GM23338 (cell line): ENCODE data around the gene NT5DC3. TPM values are rescaled to one million over a fixed set of nuclear protein-coding genes. Genes with fewer than 3 reads are reported as not detected.

Experiments used
- ATAC-seq: fragments of 200-7000 bp; cut with Tn5 transposase; 3 replicates; pipeline ENCODE4 v1.9.1; 2020
- DNase-seq: peaks from one replicate; pipeline ENCODE4 v3.0.0-alpha.2; 2015; ENCODE audit warnings: low spot score
- H2AFZ ChIP-seq: fragments of 200-600 bp; sonication (generic); 2 replicates; pipeline ENCODE4 v1.8.0; 2016; ENCODE audit warnings: antibody characterized with exemption, mild to moderate bottlenecking, moderate library complexity
- H3F3A ChIP-seq: fragments of 200-600 bp; sonication (generic); replicated peaks from 2 replicates; pipeline ENCODE4 v1.8.0; 2017; ENCODE audit warnings: antibody characterized with exemption, mixed run types, low read depth
- H3K27ac ChIP-seq: fragments of 200-600 bp; sonication (generic); 2 replicates; pipeline ENCODE4 v1.6.1; 2016; ENCODE audit warnings: low read depth
- H3K27me3 ChIP-seq: fragments of 200-600 bp; sonication (generic); 2 replicates; pipeline ENCODE4 v1.8.0; 2016; ENCODE audit warnings: mild to moderate bottlenecking, mixed run types, moderate library complexity; ENCODE audit not compliant: insufficient read depth
- H3K36me3 ChIP-seq: fragments of 200-600 bp; sonication (generic); 2 replicates; pipeline ENCODE4 v1.8.0; 2016; ENCODE audit warnings: mild to moderate bottlenecking; ENCODE audit not compliant: insufficient read depth
- H3K4me1 ChIP-seq: fragments of 200-600 bp; sonication (generic); 2 replicates; pipeline ENCODE4 v1.8.0; 2016; ENCODE audit warnings: mild to moderate bottlenecking, moderate library complexity; ENCODE audit not compliant: insufficient read depth
- H3K4me2 ChIP-seq: fragments of 200-600 bp; sonication (generic); 2 replicates; pipeline ENCODE4 v1.7.1; 2017; ENCODE audit warnings: mixed run types
- H3K4me3 ChIP-seq: fragments of 200-600 bp; sonication (generic); 2 replicates; pipeline ENCODE4 v1.6.1; 2016; ENCODE audit warnings: mixed run types
- H3K79me2 ChIP-seq: fragments of 200-600 bp; sonication (generic); replicated peaks from 2 replicates; pipeline ENCODE4 v1.8.0; 2017; ENCODE audit warnings: mild to moderate bottlenecking; ENCODE audit not compliant: insufficient read depth
- H3K9me2 ChIP-seq: fragments of 200-600 bp; sonication (generic); 2 replicates; pipeline ENCODE4 v1.8.0; 2017; ENCODE audit not compliant: insufficient read depth
- H4K20me1 ChIP-seq: fragments of 200-600 bp; sonication (generic); replicated peaks from 2 replicates; pipeline ENCODE4 v1.8.0; 2017; ENCODE audit warnings: mild to moderate bottlenecking; ENCODE audit not compliant: insufficient read depth
- H3K27ac Mint-ChIP-seq: 2 replicates; pipeline ENCODE4 v1.8.0; 2020; ENCODE audit warnings: inconsistent platforms, mild to moderate bottlenecking, moderate library complexity, mixed read lengths
- H3K27me3 Mint-ChIP-seq: 3 replicates; pipeline ENCODE4 v1.8.0; 2022; ENCODE audit warnings: low read depth, mild to moderate bottlenecking, moderate library complexity, mixed read lengths, inconsistent platforms; ENCODE audit not compliant: insufficient read depth, poor library complexity
- H3K36me3 Mint-ChIP-seq: 3 replicates; pipeline ENCODE4 v1.8.0; 2021; ENCODE audit warnings: low read depth, mild to moderate bottlenecking, inconsistent platforms, moderate library complexity, mixed read lengths
- H3K4me1 Mint-ChIP-seq: 3 replicates; pipeline ENCODE4 v1.8.0; 2020; ENCODE audit warnings: mild to moderate bottlenecking, inconsistent platforms, mixed read lengths
- H3K4me3 Mint-ChIP-seq: 3 replicates; pipeline ENCODE4 v1.8.0; 2021; ENCODE audit warnings: moderate library complexity, mild to moderate bottlenecking, inconsistent platforms, mixed read lengths
- H3K9me3 Mint-ChIP-seq: 3 replicates; pipeline ENCODE4 v1.8.0; 2020; ENCODE audit warnings: moderate library complexity, mild to moderate bottlenecking, inconsistent platforms, mixed read lengths
- CREB1 ChIP-seq: fragments of 250-450 bp; sonication (Bioruptor Pico); IDR thresholded peaks from 2 replicates; pipeline ENCODE4 v1.5.0; 2020; ENCODE audit warnings: low read depth, mild to moderate bottlenecking, moderate library complexity
- EZH2 ChIP-seq: fragments of 200-600 bp; sonication (generic); IDR thresholded peaks from one replicate; pipeline ENCODE4 v1.8.0; 2017; ENCODE audit warnings: antibody characterized with exemption, mild to moderate bottlenecking, low read depth; ENCODE audit not compliant: unreplicated experiment
- NANOG ChIP-seq: IDR thresholded peaks from 2 replicates; pipeline ENCODE4 v1.6.1; 2016; ENCODE audit warnings: antibody characterized with exemption, borderline replicate concordance
- POLR2AphosphoS5 ChIP-seq: IDR thresholded peaks from 2 replicates; pipeline ENCODE4 v1.6.1; 2016; ENCODE audit warnings: antibody characterized with exemption, low read depth
- REST ChIP-seq: IDR thresholded peaks from one replicate; pipeline ENCODE4 v1.6.1; 2018; ENCODE audit warnings: antibody characterized with exemption; ENCODE audit not compliant: unreplicated experiment
- STAT1 ChIP-seq: IDR thresholded peaks from one replicate; pipeline ENCODE4 v1.6.1; 2016; ENCODE audit warnings: antibody characterized with exemption; ENCODE audit not compliant: unreplicated experiment
- ZNF114 ChIP-seq: fragments of 250-450 bp; sonication (Bioruptor Pico); IDR thresholded peaks from 2 replicates; pipeline ENCODE4 v1.5.0; 2020; ENCODE audit warnings: mild to moderate bottlenecking, moderate library complexity
- ZNF331 ChIP-seq: fragments of 250-450 bp; sonication (Bioruptor Pico); IDR thresholded peaks from 2 replicates; pipeline ENCODE4 v1.5.0; 2020; ENCODE audit warnings: low read depth, mild to moderate bottlenecking, moderate library complexity
- polyA plus RNA-seq: library from polyadenylated mRNA; unstranded; fragments of >200 nt; fragmentation: Nextera tagmentation; extraction: Ambion mirVana; gene quantifications from 2 replicates; pipeline ENCODE4 v1.2.1, GENCODE V29; 2016
- total RNA-seq: library from RNA; depleted of rRNA; stranded (reverse); fragments of >200 nt; shearing (Covaris generic); gene quantifications from 2 replicates; pipeline ENCODE4 v1.2.3, GENCODE V29; 2014
- TF ChIP-seq, protein P1 (sequence below): IDR thresholded peaks from 2 replicates; pipeline ENCODE4 v1.6.1; 2016; ENCODE audit warnings: antibody characterized with exemption
- TF ChIP-seq, protein P2 (sequence below), 2 experiments: fragments of 200-600 bp in 1 of 2; sonication (generic) in 1 of 2; conservative IDR thresholded peaks; 2 replicates each; pipeline versions ENCODE4 v1.5.1 to v1.6.1; 2016 to 2017; ENCODE audit warnings: antibody characterized with exemption in 2 of 2, low read depth in 2 of 2, mild to moderate bottlenecking in 2 of 2, moderate library complexity in 1 of 2

Gene NT5DC3
- total and polyA plus RNA-seq, 2 experiments from 2014 or later, result 2.2 to 12.5 TPM

DNA sequence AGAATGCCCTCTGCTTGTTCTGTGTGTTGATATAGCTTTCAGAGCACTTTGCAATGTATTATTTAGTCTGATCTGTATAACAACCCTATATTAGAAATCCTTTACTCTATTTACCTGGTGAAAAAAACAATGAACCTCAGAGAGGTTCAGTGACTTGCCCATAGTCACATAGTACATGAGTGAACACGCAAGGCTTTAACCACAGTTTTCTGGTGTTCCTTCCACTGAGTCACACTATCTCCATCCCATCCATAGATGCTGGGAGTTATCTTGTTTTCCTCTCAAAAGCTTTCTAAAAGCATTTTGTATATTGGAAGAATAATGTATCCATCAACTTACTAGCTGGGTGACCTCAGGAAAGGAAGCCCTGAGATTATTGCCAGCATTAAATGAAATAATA is 104.5 kb downstream of the NT5DC3 start:
- H3K4me2 ChIP-seq, result no peak overlapping the region
- no peaks in the 10 kb centered on the region for H3K79me2 ChIP-seq
- no peak overlapping the region for H3K4me3 Mint-ChIP-seq
- H4K20me1 ChIP-seq, result no peaks in the 10 kb centered on the region
- ATAC-seq (no peak), DNase-seq (no peak)
- no peaks in the 10 kb centered on the region; the same call in 1 of the 2 replicates for H3K9me2 ChIP-seq
- no peaks in the 10 kb centered on the region for H3K4me1 Mint-ChIP-seq
- no peaks in the 10 kb centered on the region for H3K4me1 ChIP-seq
- no peaks in the 10 kb centered on the region for H3K36me3 ChIP-seq
- TF ChIP-seq ZNF114 (CRISPR knock-in tag), result no peak
- no peak for TF ChIP-seq NANOG
- no peak for TF ChIP-seq CREB1 (CRISPR knock-in tag)
- TF ChIP-seq STAT1, result no peak
- TF ChIP-seq, protein P1, sequence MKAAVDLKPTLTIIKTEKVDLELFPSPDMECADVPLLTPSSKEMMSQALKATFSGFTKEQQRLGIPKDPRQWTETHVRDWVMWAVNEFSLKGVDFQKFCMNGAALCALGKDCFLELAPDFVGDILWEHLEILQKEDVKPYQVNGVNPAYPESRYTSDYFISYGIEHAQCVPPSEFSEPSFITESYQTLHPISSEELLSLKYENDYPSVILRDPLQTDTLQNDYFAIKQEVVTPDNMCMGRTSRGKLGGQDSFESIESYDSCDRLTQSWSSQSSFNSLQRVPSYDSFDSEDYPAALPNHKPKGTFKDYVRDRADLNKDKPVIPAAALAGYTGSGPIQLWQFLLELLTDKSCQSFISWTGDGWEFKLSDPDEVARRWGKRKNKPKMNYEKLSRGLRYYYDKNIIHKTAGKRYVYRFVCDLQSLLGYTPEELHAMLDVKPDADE, result no peak
- no peak for TF ChIP-seq POLR2AphosphoS5
- TF ChIP-seq REST, result no peak
- peaks cover 6% of the 10 kb centered on the region for H3K9me3 Mint-ChIP-seq
- H3K27me3 Mint-ChIP-seq, result peaks cover 3% of the 10 kb centered on the region
- H3K4me3 ChIP-seq, result no peak overlapping the region
- no peak overlapping the region for H3K27ac Mint-ChIP-seq
- no peak overlapping the region for H2AFZ ChIP-seq
- no peak overlapping the region for H3K27ac ChIP-seq
- no peaks in the 10 kb centered on the region for H3K27me3 ChIP-seq
- no peaks in the 10 kb centered on the region for H3K36me3 Mint-ChIP-seq
- no peaks in the 10 kb centered on the region for H3F3A ChIP-seq

GRCh38 chr12:103735291-103735690 is 105.7 kb downstream of the NT5DC3 start:
- Mint-ChIP-seq H3K9me3 (peaks cover 11% of the 10 kb centered on the region), H3K4me3 (no peak overlapping the region), H3K27me3 (peaks cover 3% of the 10 kb centered on the region), H3K36me3 (no peaks in the 10 kb centered on the region), H3K27ac (no peak overlapping the region), H3K4me1 (no peaks in the 10 kb centered on the region)
- H3K27ac ChIP-seq, result no peak overlapping the region
- no peaks in the 10 kb centered on the region; the same call in 1 of the 2 replicates for H3K9me2 ChIP-seq
- H3K4me1 ChIP-seq, result no peaks in the 10 kb centered on the region
- no peaks in the 10 kb centered on the region for H3F3A ChIP-seq
- no peak overlapping the region for H3K4me3 ChIP-seq
- no peaks in the 10 kb centered on the region for H4K20me1 ChIP-seq
- DNase-seq (no peak), ATAC-seq (no peak)
- no peaks in the 10 kb centered on the region for H3K36me3 ChIP-seq
- no peak overlapping the region for H2AFZ ChIP-seq
- no peaks in the 10 kb centered on the region for H3K27me3 ChIP-seq
- no peaks in the 10 kb centered on the region for H3K79me2 ChIP-seq
- H3K4me2 ChIP-seq, result no peak overlapping the region
- TF ChIP-seq STAT1, result no peak
- no peak for TF ChIP-seq CREB1 (CRISPR knock-in tag)
- TF ChIP-seq, protein P2, sequence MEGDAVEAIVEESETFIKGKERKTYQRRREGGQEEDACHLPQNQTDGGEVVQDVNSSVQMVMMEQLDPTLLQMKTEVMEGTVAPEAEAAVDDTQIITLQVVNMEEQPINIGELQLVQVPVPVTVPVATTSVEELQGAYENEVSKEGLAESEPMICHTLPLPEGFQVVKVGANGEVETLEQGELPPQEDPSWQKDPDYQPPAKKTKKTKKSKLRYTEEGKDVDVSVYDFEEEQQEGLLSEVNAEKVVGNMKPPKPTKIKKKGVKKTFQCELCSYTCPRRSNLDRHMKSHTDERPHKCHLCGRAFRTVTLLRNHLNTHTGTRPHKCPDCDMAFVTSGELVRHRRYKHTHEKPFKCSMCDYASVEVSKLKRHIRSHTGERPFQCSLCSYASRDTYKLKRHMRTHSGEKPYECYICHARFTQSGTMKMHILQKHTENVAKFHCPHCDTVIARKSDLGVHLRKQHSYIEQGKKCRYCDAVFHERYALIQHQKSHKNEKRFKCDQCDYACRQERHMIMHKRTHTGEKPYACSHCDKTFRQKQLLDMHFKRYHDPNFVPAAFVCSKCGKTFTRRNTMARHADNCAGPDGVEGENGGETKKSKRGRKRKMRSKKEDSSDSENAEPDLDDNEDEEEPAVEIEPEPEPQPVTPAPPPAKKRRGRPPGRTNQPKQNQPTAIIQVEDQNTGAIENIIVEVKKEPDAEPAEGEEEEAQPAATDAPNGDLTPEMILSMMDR (conservative IDR thresholded peaks at IDR 0.05; ENCODE audit: low read depth in 2 of 2), result no peak
- no peak for TF ChIP-seq ZNF331 (CRISPR knock-in tag)
- no peak for TF ChIP-seq EZH2
- no peak for TF ChIP-seq REST
- TF ChIP-seq NANOG, result no peak
